A549 (cell line): ENCODE results near the gene MAST2.

Experiments
- CTCF ChIP-seq: fragments of >200 bp; sonication (Bioruptor Twin); formaldehyde crosslinking; IDR thresholded peaks from 3 replicates; pipeline ENCODE4 v1.5.1; 2016
- POLR2A ChIP-seq: IDR thresholded peaks from 2 replicates; pipeline ENCODE4 v1.6.1; 2012; ENCODE audit warnings: mild to moderate bottlenecking, low read length

GRCh38 chr1:45999507-45999906, 196.1 kb downstream of the MAST2 start:
- no peak for TF ChIP-seq POLR2A
- TF ChIP-seq CTCF: no peak
